Measurements from ENCODE around the gene KHSRP. TPM values are rescaled to one million over a fixed set of nuclear protein-coding genes. Genes with fewer than 3 reads are reported as not detected.

Gene KHSRP
- total RNA-seq, 4 donors from 2014 or later: 100 to 206 (median 112) TPM

GRCh38 chr19:6440905-6441304, 16.3 kb upstream of the KHSRP start:
- 87% methylated on average over 3 of the region's 3 CpGs; no CpG with 5 or more reads in 1 of the 2 donors for WGBS, 2 donors (ENCODE audit: low coverage in 1 of 2)
- Histone ChIP-seq H3K27ac (no peak overlapping the region), H3K9me3 (no peaks in the 10 kb centered on the region), H3K4me1 (no peaks in the 10 kb centered on the region), H3K27me3 (no peaks in the 10 kb centered on the region), H3K36me3 (peaks cover 0 to 13% (median 0%) of the 10 kb centered on the region in 4 donors), H3K4me3 (no peak overlapping the region)
- no peak for DNase-seq
- intact Hi-C loops (cut with DNase I; ENCODE audit: low total_unique reads): no loop called here
- no peak for TF ChIP-seq POLR2AphosphoS5 (IDR thresholded peaks at IDR 0.05)
- in situ Hi-C loops (cut with MboI; ENCODE audit: low pct_ligation_motif_present in 1 of 4, low pct_unique_long_range_greater_than_20kb in 1 of 4, low sequenced_read_pairs in 3 of 4): no loop called here

GRCh38 chr19:6439743-6440142, 15.1 kb upstream of the KHSRP start:
- H3K27me3 ChIP-seq: no peaks in the 10 kb centered on the region
- no peaks in the 10 kb centered on the region for H3K9me3 ChIP-seq
- intact Hi-C loops (cut with DNase I; ENCODE audit: low total_unique reads) (no loop called here), in situ Hi-C loops (cut with MboI; ENCODE audit: low pct_ligation_motif_present in 1 of 4, low pct_unique_long_range_greater_than_20kb in 1 of 4, low sequenced_read_pairs in 3 of 4) (no loop called here)
- no peak for DNase-seq
- H3K27ac ChIP-seq: no peak overlapping the region
- peaks cover 0 to 4% (median 0%) of the 10 kb centered on the region in 4 donors for H3K36me3 ChIP-seq
- WGBS, 2 donors (ENCODE audit: low coverage in 1 of 2): 85% methylated on average over 4 of the region's 4 CpGs; no CpG with 5 or more reads in 1 of the 2 donors
- H3K4me3 ChIP-seq: no peak overlapping the region
- TF ChIP-seq POLR2A (IDR thresholded peaks at IDR 0.05): no peak
- no peak for TF ChIP-seq EP300 (IDR thresholded peaks at IDR 0.05; ENCODE audit: low read depth)
- no peak for TF ChIP-seq POLR2AphosphoS5 (IDR thresholded peaks at IDR 0.05)
- TF ChIP-seq, protein P1, sequence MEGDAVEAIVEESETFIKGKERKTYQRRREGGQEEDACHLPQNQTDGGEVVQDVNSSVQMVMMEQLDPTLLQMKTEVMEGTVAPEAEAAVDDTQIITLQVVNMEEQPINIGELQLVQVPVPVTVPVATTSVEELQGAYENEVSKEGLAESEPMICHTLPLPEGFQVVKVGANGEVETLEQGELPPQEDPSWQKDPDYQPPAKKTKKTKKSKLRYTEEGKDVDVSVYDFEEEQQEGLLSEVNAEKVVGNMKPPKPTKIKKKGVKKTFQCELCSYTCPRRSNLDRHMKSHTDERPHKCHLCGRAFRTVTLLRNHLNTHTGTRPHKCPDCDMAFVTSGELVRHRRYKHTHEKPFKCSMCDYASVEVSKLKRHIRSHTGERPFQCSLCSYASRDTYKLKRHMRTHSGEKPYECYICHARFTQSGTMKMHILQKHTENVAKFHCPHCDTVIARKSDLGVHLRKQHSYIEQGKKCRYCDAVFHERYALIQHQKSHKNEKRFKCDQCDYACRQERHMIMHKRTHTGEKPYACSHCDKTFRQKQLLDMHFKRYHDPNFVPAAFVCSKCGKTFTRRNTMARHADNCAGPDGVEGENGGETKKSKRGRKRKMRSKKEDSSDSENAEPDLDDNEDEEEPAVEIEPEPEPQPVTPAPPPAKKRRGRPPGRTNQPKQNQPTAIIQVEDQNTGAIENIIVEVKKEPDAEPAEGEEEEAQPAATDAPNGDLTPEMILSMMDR (IDR thresholded peaks at IDR 0.05): no peak
- H3K4me1 ChIP-seq: no peaks in the 10 kb centered on the region

GRCh38 chr19:6433663-6434062, 9.1 kb upstream of the KHSRP start, which contains the start of gene SLC25A41:
Gene SLC25A41, minus strand, starts transcription at chr19:6433763. Its CDS starts 70 bp downstream, at chr19:6433693.
- Histone ChIP-seq H3K27ac (no peak within 1 kb of the TSS), H3K27me3 (no peaks in the 10 kb centered on the region), H3K4me1 (no peaks in the 10 kb centered on the region), H3K9me3 (no peaks in the 10 kb centered on the region), H3K36me3 (no peaks in the 10 kb centered on the region), H3K4me3 (no peak within 1 kb of the TSS)
- DNase-seq: no peak
- in situ Hi-C loops (cut with MboI; ENCODE audit: low pct_ligation_motif_present in 1 of 4, low pct_unique_long_range_greater_than_20kb in 1 of 4, low sequenced_read_pairs in 3 of 4): no loop called here
- intact Hi-C loops (cut with DNase I; ENCODE audit: low total_unique reads): no loop called here
- TF ChIP-seq POLR2AphosphoS5 (IDR thresholded peaks at IDR 0.05) (no peak), POLR2A (IDR thresholded peaks at IDR 0.05) (no peak), EP300 (IDR thresholded peaks at IDR 0.05; ENCODE audit: low read depth) (no peak)
- TF ChIP-seq, protein P1 (IDR thresholded peaks at IDR 0.05): no peak
- WGBS, 2 donors (ENCODE audit: low coverage in 1 of 2): 92% methylated on average over 10 of the region's 10 CpGs; no CpG with 5 or more reads in 1 of the 2 donors

DNA sequence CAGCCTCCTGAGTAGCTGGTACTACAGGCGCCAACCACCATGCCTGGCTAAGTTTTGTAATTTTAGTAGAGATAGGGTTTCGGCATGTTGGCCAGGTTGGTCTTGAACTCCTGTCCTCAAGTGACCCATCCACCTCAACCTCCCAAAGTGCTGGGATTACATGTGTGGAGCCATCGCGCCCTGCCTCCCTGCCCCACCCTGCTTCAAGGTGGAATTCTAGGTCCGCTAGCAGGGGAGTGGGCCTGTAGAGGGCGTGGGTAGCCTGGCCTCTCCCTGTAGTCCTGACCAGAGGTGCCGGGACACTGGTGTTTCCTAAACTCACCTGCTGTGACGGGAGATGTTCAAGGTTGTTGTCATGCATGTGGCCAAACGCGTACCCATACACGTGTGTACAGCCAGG, 8.6 kb upstream of the KHSRP start:
- Histone ChIP-seq H3K27ac (no peak overlapping the region), H3K27me3 (no peaks in the 10 kb centered on the region), H3K36me3 (no peaks in the 10 kb centered on the region), H3K4me1 (no peaks in the 10 kb centered on the region), H3K9me3 (no peaks in the 10 kb centered on the region), H3K4me3 (no peak overlapping the region)
- in situ Hi-C loops (cut with MboI; ENCODE audit: low pct_ligation_motif_present in 1 of 4, low pct_unique_long_range_greater_than_20kb in 1 of 4, low sequenced_read_pairs in 3 of 4) (no loop called here), intact Hi-C loops (cut with DNase I; ENCODE audit: low total_unique reads) (no loop called here)
- TF ChIP-seq, protein P1 (IDR thresholded peaks at IDR 0.05): no peak
- no peak for TF ChIP-seq POLR2A (IDR thresholded peaks at IDR 0.05)
- no peak for TF ChIP-seq EP300 (IDR thresholded peaks at IDR 0.05; ENCODE audit: low read depth)
- no peak for TF ChIP-seq POLR2AphosphoS5 (IDR thresholded peaks at IDR 0.05)
- WGBS, 2 donors (ENCODE audit: low coverage in 1 of 2): 85 to 88% methylated on average over 1 to 11 of the region's 11 CpGs
- DNase-seq: no peak

DNA sequence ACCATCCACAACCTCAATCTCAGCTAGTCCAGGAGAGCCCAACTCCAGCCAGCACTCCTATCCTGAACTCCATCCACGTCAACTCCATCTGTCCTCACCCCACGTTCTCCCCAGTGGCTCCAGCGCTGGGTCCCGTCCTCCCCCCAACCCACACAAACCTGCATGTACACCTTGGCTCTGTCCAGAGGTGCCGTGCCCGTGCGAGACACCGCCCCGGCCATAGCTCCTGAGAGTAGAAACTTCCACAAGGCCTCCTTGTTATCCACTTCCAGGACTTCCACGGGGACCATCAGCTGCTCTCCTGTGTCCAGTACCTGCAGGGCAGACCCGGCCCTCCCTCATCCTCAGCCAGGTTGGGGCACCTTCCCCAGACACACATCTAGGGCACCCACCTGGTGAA, 7.3 kb upstream of the KHSRP start:
- Histone ChIP-seq H3K27ac (no peak overlapping the region), H3K9me3 (no peaks in the 10 kb centered on the region), H3K36me3 (no peaks in the 10 kb centered on the region), H3K4me1 (no peaks in the 10 kb centered on the region), H3K27me3 (no peaks in the 10 kb centered on the region), H3K4me3 (no peak overlapping the region)
- intact Hi-C loops (cut with DNase I; ENCODE audit: low total_unique reads): no loop called here
- WGBS, 2 donors (ENCODE audit: low coverage in 1 of 2): 90 to 100% methylated on average over 1 to 11 of the region's 11 CpGs
- TF ChIP-seq POLR2A (IDR thresholded peaks at IDR 0.05): no peak
- TF ChIP-seq, protein P1 (IDR thresholded peaks at IDR 0.05): no peak
- TF ChIP-seq EP300 (IDR thresholded peaks at IDR 0.05; ENCODE audit: low read depth): no peak
- no peak for TF ChIP-seq POLR2AphosphoS5 (IDR thresholded peaks at IDR 0.05)
- in situ Hi-C loops (cut with MboI; ENCODE audit: low pct_ligation_motif_present in 1 of 4, low pct_unique_long_range_greater_than_20kb in 1 of 4, low sequenced_read_pairs in 3 of 4): no loop called here
- no peak for DNase-seq
